ENCODE data around the gene EI24. TPM values are rescaled to one million over a fixed set of nuclear protein-coding genes. Genes with fewer than 3 reads are reported as not detected.

Gene EI24
- total and polyA plus RNA-seq, 2 donors: 33.0 to 34.7 TPM

DNA sequence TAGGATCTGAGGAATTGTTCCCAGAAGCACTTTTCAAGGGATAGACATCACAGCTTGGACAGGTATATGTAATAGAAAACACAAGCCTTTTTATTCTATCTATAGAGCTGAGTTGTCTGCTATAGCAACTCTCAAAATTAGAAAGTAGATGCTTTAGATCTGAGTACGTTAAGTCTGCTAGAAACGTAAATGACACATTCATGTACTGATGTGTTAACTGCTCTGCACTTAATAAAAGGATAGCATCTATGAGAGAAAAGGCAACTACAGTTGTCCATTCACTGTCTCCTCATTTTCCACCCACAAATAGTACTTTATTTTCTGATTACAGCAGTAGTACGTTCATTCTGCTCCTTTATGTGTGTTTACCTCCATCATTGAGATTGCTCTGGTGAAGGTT, 17.3 kb downstream of the EI24 start:
- Histone ChIP-seq H3K9me3 (ENCODE audit: control insufficient read depth in 2 of 2, insufficient read depth in 1 of 2, low read length in 1 of 2) (no peaks in the 10 kb centered on the region), H3K27me3 (ENCODE audit: control insufficient read depth in 2 of 2, insufficient read depth in 1 of 2, low read length in 1 of 2) (no peaks in the 10 kb centered on the region)
- 96% methylated on average over 3 of the region's 3 CpGs for WGBS

DNA sequence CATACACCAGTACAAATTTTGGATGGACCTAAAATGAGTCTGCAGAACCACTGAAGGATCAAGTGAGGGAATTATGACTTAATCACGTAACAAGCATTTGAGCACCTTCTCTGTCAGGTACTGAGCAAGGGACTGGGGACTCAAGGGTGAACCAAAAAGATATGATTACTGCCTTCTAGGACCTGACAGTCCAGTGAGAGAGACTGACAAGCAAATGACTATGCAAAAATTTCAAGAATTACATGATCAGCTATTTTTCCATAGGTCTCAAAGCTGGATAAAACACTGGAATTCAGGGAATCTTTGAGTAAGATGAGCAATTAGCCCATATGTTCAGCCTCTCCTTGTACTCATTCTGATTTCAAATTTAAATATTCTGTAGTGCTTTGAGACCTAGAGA, 18.2 kb downstream of the EI24 start:
- Histone ChIP-seq H3K27ac (ENCODE audit: low read depth in 1 of 2, low read length in 1 of 2) (no peak overlapping the region), H3K4me3 (ENCODE audit: low read length in 2 of 2) (no peak overlapping the region), H3K9me3 (ENCODE audit: control insufficient read depth in 2 of 2, insufficient read depth in 1 of 2, low read length in 1 of 2) (no peaks in the 10 kb centered on the region), H3K27me3 (ENCODE audit: control insufficient read depth in 2 of 2, insufficient read depth in 1 of 2, low read length in 1 of 2) (no peaks in the 10 kb centered on the region), H3K4me1 (ENCODE audit: control insufficient read depth in 2 of 2, insufficient read depth in 2 of 2, low read length in 2 of 2) (peaks cover 0 to 7% of the 10 kb centered on the region in 2 donors), H3K36me3 (ENCODE audit: control insufficient read depth in 2 of 2, insufficient read depth in 2 of 2, low read length in 1 of 2) (peaks cover 16 to 24% of the 10 kb centered on the region in 2 donors)
- no peak for DNase-seq (ENCODE audit: low read depth in 6 of 9, low spot score in 9 of 9)
- 97% methylated on average over 1 of the region's 1 CpG for WGBS

More for the DNA sequence above, 17.3 kb downstream of the EI24 start:
- H3K4me3 ChIP-seq (ENCODE audit: low read length in 2 of 2): no peak overlapping the region
- peaks cover 0 to 5% of the 10 kb centered on the region in 2 donors for H3K4me1 ChIP-seq (ENCODE audit: control insufficient read depth in 2 of 2, insufficient read depth in 2 of 2, low read length in 2 of 2)
- H3K36me3 ChIP-seq (ENCODE audit: control insufficient read depth in 2 of 2, insufficient read depth in 2 of 2, low read length in 1 of 2): peaks cover 20 to 31% of the 10 kb centered on the region in 2 donors
- DNase-seq (ENCODE audit: low read depth in 6 of 9, low spot score in 9 of 9): no peak
- H3K27ac ChIP-seq (ENCODE audit: low read depth in 1 of 2, low read length in 1 of 2): no peak overlapping the region

DNA sequence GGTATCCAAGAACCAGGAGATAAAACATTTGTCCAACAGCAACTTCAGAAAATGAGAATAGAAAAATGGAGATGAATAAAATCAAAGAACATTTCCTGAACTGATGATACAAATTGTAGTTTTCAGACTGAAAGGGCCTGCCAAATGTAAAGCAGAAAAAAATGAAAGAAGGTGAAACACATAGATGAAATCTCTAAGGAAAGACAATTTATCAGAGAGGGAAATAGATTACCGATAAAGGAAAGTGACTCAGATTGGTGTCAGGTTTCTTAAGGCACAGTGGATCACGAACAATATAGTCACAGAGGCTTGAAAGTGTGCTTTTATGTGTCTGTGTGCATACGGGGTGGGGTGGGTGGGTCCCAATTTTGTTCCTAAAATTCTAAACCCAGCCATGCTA, 19.2 kb downstream of the EI24 start:
- 85% methylated on average over 3 of the region's 3 CpGs for WGBS
- H3K9me3 ChIP-seq (ENCODE audit: control insufficient read depth in 2 of 2, insufficient read depth in 1 of 2, low read length in 1 of 2): no peaks in the 10 kb centered on the region
- H3K36me3 ChIP-seq (ENCODE audit: control insufficient read depth in 2 of 2, insufficient read depth in 2 of 2, low read length in 1 of 2): peaks cover 8 to 14% of the 10 kb centered on the region in 2 donors
- H3K4me1 ChIP-seq (ENCODE audit: control insufficient read depth in 2 of 2, insufficient read depth in 2 of 2, low read length in 2 of 2): peaks cover 0 to 10% of the 10 kb centered on the region in 2 donors
- no peak overlapping the region for H3K27ac ChIP-seq (ENCODE audit: low read depth in 1 of 2, low read length in 1 of 2)
- no peaks in the 10 kb centered on the region for H3K27me3 ChIP-seq (ENCODE audit: control insufficient read depth in 2 of 2, insufficient read depth in 1 of 2, low read length in 1 of 2)
- H3K4me3 ChIP-seq (ENCODE audit: low read length in 2 of 2): no peak overlapping the region
- DNase-seq (ENCODE audit: low read depth in 6 of 9, low spot score in 9 of 9): no peak

DNA sequence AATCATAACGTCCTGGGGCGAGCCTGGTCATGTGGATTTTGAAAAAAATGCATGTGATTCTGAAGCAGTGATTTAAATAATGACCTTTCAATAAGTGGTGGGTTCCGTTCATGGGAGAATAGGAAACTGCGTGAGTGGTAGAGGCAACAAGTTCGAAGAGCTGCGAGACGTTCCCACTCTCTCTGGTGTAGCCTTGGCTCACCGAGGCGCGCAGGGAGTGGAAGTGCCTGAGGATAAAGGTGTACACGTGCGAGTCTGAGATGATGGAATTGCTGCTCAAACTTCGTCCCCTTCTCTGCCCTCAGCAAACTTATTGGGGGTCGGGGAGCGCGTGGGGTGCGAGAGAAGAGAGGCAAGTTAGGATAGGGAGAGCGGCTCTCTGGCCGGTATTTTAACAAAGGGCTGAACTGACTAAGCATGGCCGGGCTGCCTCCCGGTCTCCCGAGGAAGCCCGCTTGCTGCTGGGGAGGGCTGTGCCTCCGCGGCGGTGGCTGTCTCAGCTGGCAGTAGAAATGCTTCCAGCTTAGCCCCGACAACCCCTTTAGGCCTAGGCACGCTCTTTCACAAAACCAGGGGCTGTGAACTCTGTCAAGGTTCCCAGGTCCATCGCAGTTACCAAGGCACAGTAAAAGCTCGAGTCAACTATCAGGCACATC, 22.5 kb downstream of the EI24 start:
- peak overlapping the region; percentile 96 to 97 for H3K27ac ChIP-seq (ENCODE audit: low read depth in 1 of 2, low read length in 1 of 2)
- no peaks in the 10 kb centered on the region for H3K36me3 ChIP-seq (ENCODE audit: control insufficient read depth in 2 of 2, insufficient read depth in 2 of 2, low read length in 1 of 2)
- no peaks in the 10 kb centered on the region for H3K9me3 ChIP-seq (ENCODE audit: control insufficient read depth in 2 of 2, insufficient read depth in 1 of 2, low read length in 1 of 2)
- DNase-seq (ENCODE audit: low read depth in 6 of 9, low spot score in 9 of 9): peak in 3 of 9 donors; percentile 14 to 23 (median 22)
- H3K27me3 ChIP-seq (ENCODE audit: control insufficient read depth in 2 of 2, insufficient read depth in 1 of 2, low read length in 1 of 2): no peaks in the 10 kb centered on the region
- H3K4me3 ChIP-seq (ENCODE audit: low read length in 2 of 2): peak overlapping the region; percentile 62 to 80
- WGBS: 4% methylated on average over 30 of the region's 30 CpGs
- H3K4me1 ChIP-seq (ENCODE audit: control insufficient read depth in 2 of 2, insufficient read depth in 2 of 2, low read length in 2 of 2): peaks cover 0 to 13% of the 10 kb centered on the region in 2 donors

DNA sequence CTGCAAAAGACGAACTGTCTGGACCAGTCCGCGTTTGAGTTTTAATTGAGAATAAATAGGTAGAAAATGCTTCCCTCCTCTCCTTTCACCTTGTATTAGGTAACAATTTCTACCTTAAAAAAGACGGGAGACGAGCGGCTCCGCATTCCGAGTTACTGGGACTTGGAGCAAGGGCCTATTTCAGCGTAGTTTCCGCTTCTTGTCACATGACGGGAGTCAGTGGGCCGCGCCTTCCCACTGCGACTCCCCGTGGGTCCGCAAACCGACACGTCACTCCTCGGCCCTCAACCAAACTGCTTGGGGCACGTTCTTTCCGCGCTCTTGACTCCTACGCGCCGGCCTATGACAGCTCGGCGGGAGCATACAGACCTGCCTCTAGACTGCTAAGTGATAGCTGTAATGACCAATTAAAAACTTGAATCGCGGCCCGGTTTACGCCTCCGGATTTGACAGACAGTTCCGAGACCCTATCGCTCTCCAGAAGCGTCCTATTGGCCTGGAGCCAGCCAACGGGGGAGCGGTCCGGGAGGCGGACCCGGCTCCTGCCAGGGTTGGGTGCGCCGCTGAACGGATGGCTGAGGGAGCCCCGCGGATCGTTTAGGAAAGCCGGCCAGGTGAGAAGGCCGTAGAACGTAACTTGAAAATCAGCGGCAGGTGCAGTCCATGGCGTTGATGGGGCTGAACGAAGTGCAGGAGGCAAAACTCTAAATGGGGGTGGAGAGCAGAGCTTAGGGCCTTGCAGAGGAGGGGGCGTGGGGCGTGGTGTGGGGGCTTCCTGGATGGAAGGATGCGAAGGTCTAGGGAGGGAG, 23.2 kb downstream of the EI24 start, which contains the start of gene STT3A:
TSS of gene STT3A (plus strand) at position 548 of the 809 bp plus-strand sequence. CDS start 3,064 bp downstream, outside the sequence.
- H3K4me1 ChIP-seq (ENCODE audit: control insufficient read depth in 2 of 2, insufficient read depth in 2 of 2, low read length in 2 of 2): peaks cover 0 to 13% of the 10 kb centered on the region in 2 donors
- H3K36me3 ChIP-seq (ENCODE audit: control insufficient read depth in 2 of 2, insufficient read depth in 2 of 2, low read length in 1 of 2): peaks cover 0 to 6% of the 10 kb centered on the region in 2 donors
- under 1% methylated on average over 55 of the region's 55 CpGs for WGBS
- peak within 1 kb of the TSS; percentile 65 to 80 for H3K4me3 ChIP-seq (ENCODE audit: low read length in 2 of 2)
- no peaks in the 10 kb centered on the region for H3K9me3 ChIP-seq (ENCODE audit: control insufficient read depth in 2 of 2, insufficient read depth in 1 of 2, low read length in 1 of 2)
- no peaks in the 10 kb centered on the region for H3K27me3 ChIP-seq (ENCODE audit: control insufficient read depth in 2 of 2, insufficient read depth in 1 of 2, low read length in 1 of 2)
- H3K27ac ChIP-seq (ENCODE audit: low read depth in 1 of 2, low read length in 1 of 2): peak within 1 kb of the TSS; percentile 96 to 97
- peak; percentile 97 to 100 (median 99) for DNase-seq (ENCODE audit: low read depth in 6 of 9, low spot score in 9 of 9)

DNA sequence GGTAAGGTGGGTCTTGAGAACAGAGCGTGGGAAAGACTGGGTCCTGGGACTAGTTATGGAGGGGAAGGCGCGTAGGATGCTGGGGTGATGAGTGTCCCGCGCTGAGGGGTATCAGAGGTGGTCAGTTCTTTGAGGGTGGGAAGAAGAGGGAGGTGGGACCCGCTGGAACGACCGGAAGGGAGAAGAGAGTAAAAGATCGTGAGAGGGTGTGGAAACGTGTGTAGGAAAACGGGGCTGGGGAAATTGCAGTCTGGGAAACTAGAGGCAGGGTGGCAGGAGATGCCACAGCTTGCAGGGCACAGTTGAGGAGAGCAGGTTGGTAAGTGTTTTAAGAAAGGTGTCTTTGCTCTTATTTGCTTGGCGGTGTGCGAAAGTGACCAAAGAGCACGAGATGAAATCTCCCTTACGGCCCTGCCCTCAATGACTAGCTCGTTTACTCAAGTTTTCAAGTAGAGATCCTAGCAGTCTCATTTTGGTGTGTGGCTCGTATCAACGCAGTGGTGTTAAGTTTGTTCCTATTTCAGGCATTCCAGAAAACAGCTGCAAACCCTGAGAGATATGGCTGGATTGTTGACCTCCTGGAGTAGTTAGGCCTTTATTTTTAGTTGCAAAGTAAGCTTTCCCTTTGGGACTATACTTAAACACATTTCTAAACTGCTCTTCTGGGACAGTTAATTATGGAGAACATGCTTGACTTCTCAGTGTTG, 24.0 kb downstream of the EI24 start:
- WGBS: under 1% methylated on average over 18 of the region's 18 CpGs
- Histone ChIP-seq H3K4me1 (ENCODE audit: control insufficient read depth in 2 of 2, insufficient read depth in 2 of 2, low read length in 2 of 2) (peaks cover 0 to 13% of the 10 kb centered on the region in 2 donors), H3K36me3 (ENCODE audit: control insufficient read depth in 2 of 2, insufficient read depth in 2 of 2, low read length in 1 of 2) (peaks cover 0 to 8% of the 10 kb centered on the region in 2 donors), H3K4me3 (ENCODE audit: low read length in 2 of 2) (peak overlapping the region; percentile 65 to 67), H3K27me3 (ENCODE audit: control insufficient read depth in 2 of 2, insufficient read depth in 1 of 2, low read length in 1 of 2) (no peaks in the 10 kb centered on the region), H3K9me3 (ENCODE audit: control insufficient read depth in 2 of 2, insufficient read depth in 1 of 2, low read length in 1 of 2) (no peaks in the 10 kb centered on the region), H3K27ac (ENCODE audit: low read depth in 1 of 2, low read length in 1 of 2) (peak overlapping the region; percentile 14 to 64)
- peak in 3 of 9 donors; percentile 5 to 13 (median 7) for DNase-seq (ENCODE audit: low read depth in 6 of 9, low spot score in 9 of 9)

DNA sequence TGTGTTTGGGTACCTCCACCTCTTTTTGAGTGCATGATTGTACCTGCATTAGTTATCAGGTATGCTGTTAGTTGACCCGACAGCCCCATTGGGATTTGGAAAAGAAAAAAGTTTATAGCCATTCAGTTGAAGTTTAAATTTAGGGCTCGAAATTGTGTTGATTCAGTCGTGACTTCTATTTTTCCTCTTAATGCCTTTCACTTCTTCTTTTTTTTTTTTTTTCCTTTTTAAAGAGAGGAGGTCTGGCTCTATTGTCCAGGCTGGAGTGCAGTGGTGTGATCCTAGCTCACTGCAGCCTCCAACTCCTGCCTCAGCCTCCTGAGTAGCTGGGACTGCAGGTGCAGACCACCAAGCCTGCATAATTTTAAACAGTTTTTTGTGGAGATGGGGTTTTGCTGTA, 25.7 kb downstream of the EI24 start:
- Histone ChIP-seq H3K27me3 (ENCODE audit: control insufficient read depth in 2 of 2, insufficient read depth in 1 of 2, low read length in 1 of 2) (no peaks in the 10 kb centered on the region), H3K36me3 (ENCODE audit: control insufficient read depth in 2 of 2, insufficient read depth in 2 of 2, low read length in 1 of 2) (peaks cover 6 to 19% of the 10 kb centered on the region in 2 donors), H3K27ac (ENCODE audit: low read depth in 1 of 2, low read length in 1 of 2) (no peak overlapping the region), H3K4me3 (ENCODE audit: low read length in 2 of 2) (no peak overlapping the region), H3K4me1 (ENCODE audit: control insufficient read depth in 2 of 2, insufficient read depth in 2 of 2, low read length in 2 of 2) (peaks cover 0 to 13% of the 10 kb centered on the region in 2 donors), H3K9me3 (ENCODE audit: control insufficient read depth in 2 of 2, insufficient read depth in 1 of 2, low read length in 1 of 2) (no peaks in the 10 kb centered on the region)
- DNase-seq (ENCODE audit: low read depth in 6 of 9, low spot score in 9 of 9): no peak
- WGBS: 92% methylated on average over 3 of the region's 3 CpGs

DNA sequence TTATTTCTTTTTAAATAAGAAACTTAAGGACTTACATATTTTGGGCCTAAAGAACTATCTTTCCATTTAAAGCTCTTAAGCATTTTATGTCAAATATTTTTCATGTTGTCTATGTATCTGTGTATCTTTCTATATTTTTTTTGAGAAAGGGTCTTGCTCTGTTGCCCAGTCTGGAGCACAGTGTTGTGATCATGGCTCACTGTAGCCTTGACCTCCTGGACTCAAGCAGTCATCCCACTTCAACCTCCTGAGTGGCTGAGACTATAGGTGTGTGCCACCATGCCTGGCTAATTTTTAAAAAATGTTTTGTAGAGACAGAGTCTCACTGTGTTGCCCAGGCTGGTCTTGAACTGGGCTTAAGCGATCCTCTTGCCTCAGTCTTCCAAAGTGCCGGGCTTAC, 31.4 kb downstream of the EI24 start:
- Histone ChIP-seq H3K9me3 (ENCODE audit: control insufficient read depth in 2 of 2, insufficient read depth in 1 of 2, low read length in 1 of 2) (no peaks in the 10 kb centered on the region), H3K27ac (ENCODE audit: low read depth in 1 of 2, low read length in 1 of 2) (no peak overlapping the region), H3K4me1 (ENCODE audit: control insufficient read depth in 2 of 2, insufficient read depth in 2 of 2, low read length in 2 of 2) (no peaks in the 10 kb centered on the region), H3K4me3 (ENCODE audit: low read length in 2 of 2) (no peak overlapping the region), H3K27me3 (ENCODE audit: control insufficient read depth in 2 of 2, insufficient read depth in 1 of 2, low read length in 1 of 2) (no peaks in the 10 kb centered on the region), H3K36me3 (ENCODE audit: control insufficient read depth in 2 of 2, insufficient read depth in 2 of 2, low read length in 1 of 2) (peaks cover 33 to 68% of the 10 kb centered on the region in 2 donors)
- no peak for DNase-seq (ENCODE audit: low read depth in 6 of 9, low spot score in 9 of 9)
- WGBS: 98% methylated on average over 2 of the region's 2 CpGs

Measured in thymus (tissue), 11 donors.